DMS153 (cell line): ENCODE measurements around the gene KLF17.

ENCODE experiments used
- DNase-seq: peaks from one replicate; lab custom pipeline; 2025; lab: John Stamatoyannopoulos, UW

The KLF17 gene

GRCh38 chr1:44118682-44119081 lies at the start of gene KLF17:
KLF17 (plus strand) TSS chr1:44118821; CDS start chr1:44118908, 87 bp downstream.
- DNase-seq = no peak

GRCh38 chr1:44071461-44071860 lies 47.2 kb upstream of the KLF17 start:
- DNase-seq = no peak

DNA sequence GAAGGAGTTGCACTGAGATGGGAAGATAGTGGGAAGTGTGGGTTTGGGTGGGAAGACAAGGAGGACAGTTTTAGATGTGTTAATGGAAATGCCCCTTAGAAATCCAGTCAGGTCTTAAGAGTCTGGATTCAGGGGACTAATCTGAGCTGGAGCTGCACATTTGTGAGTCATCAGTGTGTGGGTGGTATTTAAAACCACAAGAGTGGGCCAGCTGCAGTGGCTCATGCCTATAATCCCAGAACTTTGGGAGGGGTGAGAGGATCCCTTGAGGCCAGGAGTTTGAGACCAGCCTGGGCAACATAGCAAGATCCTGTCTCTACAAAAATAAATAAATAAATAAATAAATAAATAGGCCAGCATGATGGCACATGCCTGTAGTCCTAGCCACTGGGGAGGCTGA lies 46.4 kb upstream of the KLF17 start:
- no peak for DNase-seq

- no peak for DNase-seq
Measured at GRCh38 chr1:44072821-44073220, 45.8 kb upstream of the KLF17 start.

GRCh38 chr1:44073528-44073927 lies 45.1 kb upstream of the KLF17 start:
- no peak for DNase-seq

DNA sequence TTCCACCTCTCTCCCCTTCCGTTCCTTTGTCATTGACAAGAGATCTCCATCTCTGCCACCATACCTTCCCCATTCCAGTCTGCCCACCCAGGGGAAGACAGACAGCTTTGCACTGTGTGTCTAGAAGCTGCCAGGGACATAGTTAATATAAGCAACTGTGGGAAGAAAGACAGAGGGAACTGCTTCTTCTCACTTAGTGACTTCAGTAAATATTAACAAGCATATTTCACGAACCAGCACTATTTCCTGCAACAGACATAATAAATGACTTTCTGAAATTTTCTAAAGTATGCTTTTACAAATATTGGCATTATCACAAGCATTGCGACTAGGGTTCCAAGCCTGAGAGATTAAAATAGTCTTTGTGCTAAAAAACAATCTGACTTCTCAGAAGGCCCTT lies 44.2 kb upstream of the KLF17 start:
- DNase-seq = no peak

GRCh38 chr1:44076066-44076465 lies 42.6 kb upstream of the KLF17 start:
- no peak for DNase-seq

GRCh38 chr1:44077421-44077820 lies 41.2 kb upstream of the KLF17 start:
- DNase-seq = no peak

- no peak for DNase-seq
Measured at GRCh38 chr1:44078104-44078503, 40.5 kb upstream of the KLF17 start.

DNA sequence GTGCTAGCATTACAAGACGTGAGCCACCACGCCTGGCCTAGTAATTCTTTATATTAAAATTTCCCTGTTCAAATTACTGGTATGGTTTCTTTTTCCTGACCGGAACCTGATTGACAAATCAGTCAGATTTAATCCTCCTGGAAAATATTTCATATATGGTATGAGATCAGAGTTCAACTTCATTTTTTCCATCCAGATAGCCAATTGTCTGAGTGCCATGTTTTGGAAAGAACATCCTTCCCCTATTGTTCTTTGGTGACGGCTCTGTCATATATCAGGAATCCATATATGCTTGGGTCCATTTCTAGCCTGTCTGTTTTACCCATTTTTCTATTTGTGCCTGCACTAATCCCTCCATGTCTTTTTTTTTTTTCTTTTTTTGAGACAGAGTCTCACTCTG lies 39.1 kb upstream of the KLF17 start:
- DNase-seq = no peak

GRCh38 chr1:44084998-44085675 lies 33.5 kb upstream of the KLF17 start:
- DNase-seq = no peak

- peak; percentile 29 for DNase-seq
Measured at GRCh38 chr1:44086692-44087474, 31.7 kb upstream of the KLF17 start.

DNA sequence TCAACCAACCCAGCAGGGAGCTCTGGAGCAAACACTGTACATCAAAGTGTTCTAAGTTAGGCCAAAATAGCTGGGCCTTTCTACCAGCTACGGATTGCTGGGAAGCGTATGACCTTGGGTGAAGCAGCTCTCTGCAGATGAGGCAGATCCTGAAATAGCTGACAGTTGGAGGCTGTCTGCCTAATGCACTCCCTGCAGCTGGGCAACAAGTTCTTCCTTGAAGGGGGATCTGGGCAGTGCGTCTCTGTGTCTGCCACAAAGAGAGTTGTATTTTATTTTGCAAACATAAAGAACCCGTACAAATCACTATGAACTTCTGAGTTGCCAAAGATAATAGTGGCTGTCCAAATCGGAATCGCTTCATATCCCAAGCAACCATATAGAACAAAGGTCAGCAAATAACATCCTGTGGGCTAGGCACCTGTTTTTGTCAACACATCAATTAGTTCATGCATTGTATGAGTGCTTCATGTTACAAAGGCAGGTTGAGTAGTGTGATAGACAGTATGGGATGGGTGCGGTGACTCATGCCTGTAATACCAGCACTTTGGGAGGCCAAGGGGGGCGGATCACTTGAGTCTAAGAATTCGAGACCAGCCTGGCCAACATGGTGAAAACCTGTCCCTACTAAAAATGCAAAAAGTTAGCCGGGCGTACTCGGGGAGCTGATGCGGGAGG lies 29.1 kb upstream of the KLF17 start:
- peak; percentile 48 for DNase-seq

DNA sequence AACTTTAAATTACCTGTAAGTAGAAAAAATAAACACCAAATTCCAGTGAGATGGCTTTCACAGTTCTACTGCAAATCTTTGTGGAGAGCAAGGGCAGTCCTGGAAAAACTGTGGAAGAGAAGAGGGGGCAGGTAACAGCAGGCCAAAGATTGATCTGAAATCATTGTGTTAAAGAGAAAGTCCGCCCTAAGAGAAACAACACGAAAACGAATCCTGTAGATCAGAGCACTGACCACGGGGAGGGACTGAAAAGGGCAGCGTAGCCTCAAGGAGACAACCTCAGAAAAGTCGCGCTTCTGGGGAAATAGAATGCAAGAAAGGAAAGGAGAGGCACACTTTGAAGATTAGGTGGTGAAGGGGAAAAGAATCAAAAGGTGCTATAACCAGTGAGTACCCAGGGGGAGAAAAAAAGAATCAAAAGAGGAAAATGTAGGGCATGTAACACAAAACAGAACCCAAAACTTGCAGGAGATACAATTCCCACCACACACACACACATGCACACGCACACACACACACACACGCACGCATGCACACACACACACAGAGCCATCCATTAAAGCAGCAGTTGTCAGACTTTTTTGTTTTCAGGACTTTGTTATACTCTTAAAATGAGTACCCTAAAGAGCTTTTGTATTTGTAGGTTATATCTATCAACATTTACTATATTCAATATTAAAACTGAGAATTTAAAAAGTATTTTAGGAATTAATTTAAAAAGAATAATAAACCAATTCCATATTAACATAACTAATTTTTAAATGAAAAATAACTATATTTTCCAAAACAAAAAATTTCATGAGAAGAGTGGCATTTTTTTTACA lies 28.0 kb upstream of the KLF17 start:
- DNase-seq = no peak

DNA sequence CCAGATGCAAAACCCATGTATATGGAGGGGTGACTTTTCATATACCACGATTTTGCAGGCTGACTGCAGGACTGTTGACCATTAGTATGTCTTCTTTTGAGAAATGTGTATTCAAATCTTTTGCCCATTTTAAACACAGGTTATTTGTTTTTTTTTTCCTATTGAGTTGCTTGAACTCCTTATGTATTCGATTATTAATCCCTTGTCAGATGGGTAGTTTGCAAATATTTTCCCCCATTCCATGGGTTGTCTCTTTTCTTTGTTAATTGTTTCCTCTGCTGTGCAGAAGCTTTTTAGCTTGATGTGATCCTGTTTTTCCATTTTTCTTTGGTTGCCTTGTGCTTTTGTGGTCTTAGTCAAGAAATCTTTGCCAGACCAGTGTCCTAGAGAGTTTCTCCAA lies 24.6 kb upstream of the KLF17 start:
- no peak for DNase-seq

DNA sequence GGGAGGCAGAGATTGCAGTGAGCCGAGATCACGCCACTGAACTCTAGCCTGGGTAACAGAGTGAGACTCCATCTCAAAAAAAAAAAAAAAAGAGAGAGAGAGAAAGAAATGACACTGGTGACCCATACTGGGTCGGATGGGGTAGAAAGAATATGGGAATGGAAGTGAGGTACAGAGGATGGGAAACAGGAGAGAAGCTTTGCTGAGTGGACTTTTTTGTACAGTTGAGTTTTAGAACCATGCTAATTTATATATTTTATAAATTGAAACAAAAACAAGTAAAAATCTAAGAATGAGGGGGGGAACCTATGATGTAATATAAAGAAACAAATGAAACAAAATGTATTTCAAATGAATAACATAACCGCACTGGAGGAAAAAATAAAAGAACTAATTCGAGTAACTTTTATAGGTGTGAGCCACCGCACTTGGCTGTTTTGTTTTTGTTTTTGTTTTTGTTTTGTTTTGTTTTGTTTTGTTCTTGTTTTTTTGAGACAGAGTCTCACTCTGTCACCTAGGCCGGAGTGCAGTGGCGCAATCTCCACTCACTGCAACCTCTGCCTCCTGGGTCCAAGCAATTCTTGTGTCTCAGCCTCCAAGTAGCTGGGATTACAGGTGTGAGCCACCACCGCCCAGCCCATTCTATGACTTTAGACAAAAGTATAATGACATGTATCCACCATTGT lies 18.3 kb upstream of the KLF17 start:
- DNase-seq = no peak

DNA sequence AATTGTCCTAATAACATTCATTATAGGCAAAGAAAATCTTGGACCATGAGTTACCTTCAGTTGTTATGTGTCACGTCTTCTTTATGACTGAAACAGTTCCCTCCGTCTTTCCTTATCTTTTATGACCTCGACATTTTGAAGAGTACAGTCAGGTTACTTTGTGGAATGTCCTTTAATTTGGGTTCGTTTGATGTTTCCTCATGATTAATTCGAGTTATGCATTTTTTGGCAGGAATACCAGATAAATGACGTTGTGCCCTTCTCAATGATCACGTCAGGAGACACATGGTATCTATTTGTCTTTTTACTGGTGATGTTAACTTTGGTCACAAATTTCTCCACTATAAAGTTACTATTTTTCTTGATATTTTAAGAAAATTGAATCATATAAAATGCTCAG lies 17.3 kb upstream of the KLF17 start:
- no peak for DNase-seq

DNA sequence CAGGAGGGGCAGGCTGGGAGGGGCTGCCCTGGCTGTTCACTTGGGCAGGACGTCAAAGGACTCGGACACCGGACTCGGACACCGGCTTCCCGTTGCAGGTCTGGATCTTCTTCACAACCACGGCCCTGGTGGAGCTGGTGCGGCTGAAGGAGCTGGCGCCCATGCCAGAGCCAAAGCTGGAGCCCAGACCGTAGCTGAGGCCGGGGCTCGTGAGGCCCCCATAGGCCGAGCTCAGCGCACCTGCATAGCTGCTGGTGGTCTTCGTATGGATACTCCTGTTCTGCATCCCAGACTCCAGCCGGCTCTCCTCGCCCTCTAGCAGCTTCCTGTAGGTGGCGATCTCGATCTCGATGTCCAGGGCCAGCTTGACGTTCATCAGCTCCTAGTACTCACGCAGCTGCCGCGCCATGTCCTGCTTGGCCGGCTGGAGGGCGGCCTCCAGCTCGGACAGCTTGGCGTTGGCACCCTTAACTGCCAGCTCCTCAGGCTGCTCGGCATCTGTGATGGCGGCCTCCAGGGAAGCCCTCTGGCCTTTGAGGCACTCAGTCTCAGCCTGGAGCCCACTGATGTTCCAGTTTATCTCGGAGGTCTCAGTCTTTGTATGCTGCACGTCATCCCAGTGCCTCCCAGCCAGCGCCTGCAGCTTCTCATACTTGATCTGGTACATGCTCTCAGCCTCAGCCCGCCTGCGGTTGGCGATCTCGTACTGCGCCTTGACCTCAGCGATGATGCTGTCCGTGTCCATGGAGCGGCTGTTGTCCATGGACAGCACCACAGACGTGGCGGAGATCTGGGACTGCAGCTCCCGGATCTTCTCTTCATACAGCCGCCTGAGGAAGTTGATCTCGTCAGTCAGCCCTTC lies 15.1 kb upstream of the KLF17 start:
- no peak for DNase-seq

DNA sequence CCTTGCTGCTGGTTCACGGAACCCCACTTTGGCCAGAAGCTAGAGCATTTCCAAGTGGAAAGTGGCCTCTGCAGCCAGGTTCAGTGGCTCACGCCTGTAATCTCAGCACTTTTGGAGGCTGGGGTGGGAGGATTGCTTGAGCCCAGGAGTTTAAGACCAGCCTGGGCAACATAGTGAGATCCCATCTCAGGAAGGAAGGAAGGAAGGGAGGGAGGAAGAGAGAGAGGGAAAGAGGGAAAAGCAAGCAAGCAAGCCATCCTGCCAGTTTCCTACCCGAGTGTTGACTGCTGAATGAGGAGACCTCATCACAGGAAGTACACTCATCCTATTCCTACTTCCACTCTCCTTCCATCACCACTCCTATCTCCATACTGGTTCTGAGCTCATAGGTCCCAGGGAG lies 12.8 kb upstream of the KLF17 start:
- DNase-seq = no peak

DNA sequence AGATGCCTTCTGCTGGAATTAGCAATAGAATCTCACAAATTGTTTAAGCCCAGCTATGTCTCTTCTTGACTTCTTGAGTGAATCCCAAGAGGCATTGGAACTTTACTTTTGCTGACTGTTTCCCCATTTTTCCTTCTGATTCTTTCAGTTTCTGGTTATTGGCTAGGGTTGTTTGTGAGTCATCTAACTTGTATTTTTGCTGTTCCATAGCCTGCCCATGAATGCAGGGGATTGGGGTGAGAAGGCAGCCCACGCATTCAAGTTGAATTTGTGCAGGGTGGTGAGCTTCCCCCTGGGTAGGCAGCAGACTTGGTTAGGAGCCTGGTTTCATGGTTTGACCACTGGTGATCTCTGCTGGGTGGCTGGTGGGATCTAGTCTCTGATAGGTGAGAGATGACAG lies 10.4 kb upstream of the KLF17 start:
- no peak for DNase-seq

GRCh38 chr1:44108971-44109370 lies 9.7 kb upstream of the KLF17 start:
- DNase-seq = no peak
